C4-2B (cell line): ENCODE measurements around the gene MVB12B.

Experiments
- H3K27ac ChIP-seq: fragments of 450-650 bp; 2 replicates; pipeline ENCODE4 v1.5.1; 2017
- ZFX ChIP-seq: fragments of 450-650 bp; IDR thresholded peaks from 2 replicates; pipeline ENCODE4 v1.6.1; 2017
- TF ChIP-seq, protein P1 (sequence below): fragments of 450-650 bp; conservative IDR thresholded peaks from 2 replicates; pipeline ENCODE4 v1.5.1; 2017; ENCODE audit warnings: mild to moderate bottlenecking

Gene MVB12B

GRCh38 chr9:126334721-126335621 is 8.3 kb downstream of the MVB12B start:
- TF ChIP-seq, protein P1, sequence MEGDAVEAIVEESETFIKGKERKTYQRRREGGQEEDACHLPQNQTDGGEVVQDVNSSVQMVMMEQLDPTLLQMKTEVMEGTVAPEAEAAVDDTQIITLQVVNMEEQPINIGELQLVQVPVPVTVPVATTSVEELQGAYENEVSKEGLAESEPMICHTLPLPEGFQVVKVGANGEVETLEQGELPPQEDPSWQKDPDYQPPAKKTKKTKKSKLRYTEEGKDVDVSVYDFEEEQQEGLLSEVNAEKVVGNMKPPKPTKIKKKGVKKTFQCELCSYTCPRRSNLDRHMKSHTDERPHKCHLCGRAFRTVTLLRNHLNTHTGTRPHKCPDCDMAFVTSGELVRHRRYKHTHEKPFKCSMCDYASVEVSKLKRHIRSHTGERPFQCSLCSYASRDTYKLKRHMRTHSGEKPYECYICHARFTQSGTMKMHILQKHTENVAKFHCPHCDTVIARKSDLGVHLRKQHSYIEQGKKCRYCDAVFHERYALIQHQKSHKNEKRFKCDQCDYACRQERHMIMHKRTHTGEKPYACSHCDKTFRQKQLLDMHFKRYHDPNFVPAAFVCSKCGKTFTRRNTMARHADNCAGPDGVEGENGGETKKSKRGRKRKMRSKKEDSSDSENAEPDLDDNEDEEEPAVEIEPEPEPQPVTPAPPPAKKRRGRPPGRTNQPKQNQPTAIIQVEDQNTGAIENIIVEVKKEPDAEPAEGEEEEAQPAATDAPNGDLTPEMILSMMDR: no peak
- TF ChIP-seq ZFX: no peak

GRCh38 chr9:126335837-126336735 is 9.5 kb downstream of the MVB12B start:
- no peak overlapping the region for H3K27ac ChIP-seq
- TF ChIP-seq ZFX: no peak
- TF ChIP-seq, protein P1: no peak

More at GRCh38 chr9:126334721-126335621, 8.3 kb downstream of the MVB12B start:
- H3K27ac ChIP-seq: no peak overlapping the region

DNA sequence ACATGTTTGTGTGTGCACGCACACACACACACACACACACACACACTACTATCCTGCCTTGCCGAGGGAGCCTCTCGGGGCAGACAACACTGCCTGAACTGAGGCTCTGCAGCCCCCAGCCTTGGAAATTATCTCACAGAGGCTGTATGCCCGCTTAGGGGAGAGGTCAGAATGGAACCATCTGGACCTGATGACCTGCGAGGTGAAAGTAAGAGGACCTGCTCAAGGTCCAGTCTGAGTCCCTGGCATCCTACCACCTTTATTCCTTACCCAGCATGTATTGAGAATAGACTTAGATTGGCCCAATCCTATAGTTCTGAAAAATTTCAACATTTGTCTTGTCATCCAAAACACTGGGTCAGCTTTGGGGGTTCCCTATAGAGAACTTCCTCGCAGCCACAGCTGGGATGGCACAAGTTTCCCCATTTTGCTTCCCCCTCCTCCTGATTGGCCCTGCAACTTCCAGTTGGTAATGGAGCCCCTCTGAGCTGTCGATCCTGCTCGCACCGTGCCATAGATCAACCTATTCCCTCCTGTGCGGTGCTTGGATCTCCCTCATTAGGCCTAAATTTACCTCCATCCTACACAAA is 10.2 kb downstream of the MVB12B start:
- TF ChIP-seq, protein P1: no peak
- TF ChIP-seq ZFX: no peak
- H3K27ac ChIP-seq: no peak overlapping the region

DNA sequence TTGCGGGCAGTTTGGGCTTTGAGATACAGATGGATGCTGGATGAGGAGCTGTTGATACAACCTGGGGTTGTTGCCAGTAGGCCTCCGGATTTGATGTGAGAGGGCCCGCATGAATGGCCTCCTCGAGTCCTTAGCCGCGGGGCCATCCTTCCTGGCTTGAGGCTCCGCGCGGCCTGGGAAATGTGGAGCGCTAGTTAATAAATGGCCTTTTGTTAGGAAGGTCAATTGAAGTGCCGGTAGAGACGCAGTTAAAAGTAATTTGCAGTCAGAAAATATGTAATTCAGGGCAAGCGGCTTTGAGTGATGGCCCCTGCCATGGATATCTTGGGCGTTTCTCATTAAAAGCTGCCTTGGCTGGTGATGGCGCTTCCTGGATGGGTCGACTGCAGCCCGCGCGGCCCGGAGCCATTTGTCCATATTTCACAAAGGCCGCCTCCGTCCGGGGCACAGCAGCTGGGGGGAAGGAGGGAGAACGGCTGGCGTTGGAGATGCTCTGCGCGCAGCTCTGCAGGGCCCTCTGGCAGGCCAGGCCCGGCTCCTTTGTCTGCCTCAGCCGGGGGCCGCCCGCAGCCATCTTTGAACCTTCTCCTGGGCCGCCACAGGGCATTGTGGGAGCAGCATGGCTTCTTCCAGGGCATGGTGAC is 11.2 kb downstream of the MVB12B start:
- TF ChIP-seq, protein P1: no peak
- H3K27ac ChIP-seq: no peak overlapping the region

DNA sequence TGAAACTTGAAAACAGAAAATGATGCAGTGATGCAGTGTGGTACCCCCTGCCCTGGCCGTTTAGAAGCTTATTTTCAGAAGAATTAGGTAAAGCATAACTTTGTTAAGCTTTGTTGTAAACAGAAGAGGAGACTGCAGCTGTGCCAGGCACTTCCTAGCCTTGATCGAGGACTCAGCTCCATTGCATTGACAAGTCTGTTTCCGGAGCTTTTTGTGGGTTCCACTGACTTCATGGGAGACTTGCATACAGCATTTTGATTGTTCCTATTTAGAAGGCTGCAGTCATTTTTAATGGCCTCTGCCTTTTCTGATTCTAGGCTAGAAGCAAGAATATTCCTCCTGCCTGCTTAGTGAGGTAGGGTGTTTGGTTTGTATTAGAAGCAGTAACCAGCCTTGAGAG is 12.3 kb downstream of the MVB12B start:
- no peak overlapping the region for H3K27ac ChIP-seq
- TF ChIP-seq, protein P1: no peak
- TF ChIP-seq ZFX: no peak

DNA sequence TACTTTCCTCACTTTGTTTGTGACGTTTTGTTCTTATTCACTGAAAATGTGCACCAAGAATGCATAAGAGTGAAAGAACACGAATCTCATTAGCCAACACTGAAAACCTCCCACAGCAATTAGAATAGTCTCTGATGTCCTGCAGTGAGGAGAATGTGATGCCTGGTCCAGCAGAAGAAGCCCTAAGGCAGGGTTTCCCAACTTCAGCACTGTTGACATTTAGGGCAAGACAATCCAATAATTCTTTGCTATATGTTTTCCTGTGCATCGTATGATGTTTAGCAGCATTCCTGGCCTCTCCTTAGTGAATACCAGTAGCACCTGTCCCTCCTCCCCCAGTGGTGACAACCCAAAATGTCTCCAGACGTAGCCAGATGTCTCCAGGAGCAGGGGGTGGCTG is 14.8 kb downstream of the MVB12B start:
- H3K27ac ChIP-seq: no peak overlapping the region
- TF ChIP-seq, protein P1: no peak
- TF ChIP-seq ZFX: no peak
